Gastrocnemius medialis (tissue), 4 donors: ENCODE results near the gene SLIT2.

Source experiments
- POLR2A ChIP-seq, 2 donors: fragments of 450-650 bp; IDR thresholded peaks; one replicate each; pipeline ENCODE4 v1.6.1; 2017; ENCODE audit warnings: antibody characterized with exemption in 2 of 2, mild to moderate bottlenecking in 2 of 2, moderate library complexity in 2 of 2
- TF ChIP-seq, protein P1 (sequence below), 5 experiments: fragments of 450-650 bp in 3 of 5; fragments of 200-600 bp in 2 of 5; sonication (generic) in 2 of 5; IDR thresholded peaks in 4 of 5; conservative IDR thresholded peaks in 1 of 5; 1 replicate in 4 of 5; 2 replicates in 1 of 5; pipeline ENCODE4 v1.5.1; 2016 to 2019; ENCODE audit warnings: antibody characterized with exemption in 5 of 5, mild to moderate bottlenecking in 3 of 5, moderate library complexity in 3 of 5

GRCh38 chr4:20297783-20298182, 46.1 kb downstream of the SLIT2 start:
- TF ChIP-seq, protein P1, sequence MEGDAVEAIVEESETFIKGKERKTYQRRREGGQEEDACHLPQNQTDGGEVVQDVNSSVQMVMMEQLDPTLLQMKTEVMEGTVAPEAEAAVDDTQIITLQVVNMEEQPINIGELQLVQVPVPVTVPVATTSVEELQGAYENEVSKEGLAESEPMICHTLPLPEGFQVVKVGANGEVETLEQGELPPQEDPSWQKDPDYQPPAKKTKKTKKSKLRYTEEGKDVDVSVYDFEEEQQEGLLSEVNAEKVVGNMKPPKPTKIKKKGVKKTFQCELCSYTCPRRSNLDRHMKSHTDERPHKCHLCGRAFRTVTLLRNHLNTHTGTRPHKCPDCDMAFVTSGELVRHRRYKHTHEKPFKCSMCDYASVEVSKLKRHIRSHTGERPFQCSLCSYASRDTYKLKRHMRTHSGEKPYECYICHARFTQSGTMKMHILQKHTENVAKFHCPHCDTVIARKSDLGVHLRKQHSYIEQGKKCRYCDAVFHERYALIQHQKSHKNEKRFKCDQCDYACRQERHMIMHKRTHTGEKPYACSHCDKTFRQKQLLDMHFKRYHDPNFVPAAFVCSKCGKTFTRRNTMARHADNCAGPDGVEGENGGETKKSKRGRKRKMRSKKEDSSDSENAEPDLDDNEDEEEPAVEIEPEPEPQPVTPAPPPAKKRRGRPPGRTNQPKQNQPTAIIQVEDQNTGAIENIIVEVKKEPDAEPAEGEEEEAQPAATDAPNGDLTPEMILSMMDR (IDR thresholded peaks at IDR 0.05 in 4 of 5, conservative IDR thresholded peaks at IDR 0.05 in 1 of 5), result no peak
- no peak for TF ChIP-seq POLR2A (IDR thresholded peaks at IDR 0.05)
